GM18498 (cell line): ENCODE results near the gene DRAXIN.

Experiments used
- ATAC-seq: cut with Tn5 transposase; IDR thresholded peaks from one replicate; pipeline ENCODE4 v1.9.1; 2021; ENCODE audit warnings: mild to moderate bottlenecking, moderate library complexity; ENCODE audit not compliant: unreplicated experiment

The DRAXIN gene

DNA sequence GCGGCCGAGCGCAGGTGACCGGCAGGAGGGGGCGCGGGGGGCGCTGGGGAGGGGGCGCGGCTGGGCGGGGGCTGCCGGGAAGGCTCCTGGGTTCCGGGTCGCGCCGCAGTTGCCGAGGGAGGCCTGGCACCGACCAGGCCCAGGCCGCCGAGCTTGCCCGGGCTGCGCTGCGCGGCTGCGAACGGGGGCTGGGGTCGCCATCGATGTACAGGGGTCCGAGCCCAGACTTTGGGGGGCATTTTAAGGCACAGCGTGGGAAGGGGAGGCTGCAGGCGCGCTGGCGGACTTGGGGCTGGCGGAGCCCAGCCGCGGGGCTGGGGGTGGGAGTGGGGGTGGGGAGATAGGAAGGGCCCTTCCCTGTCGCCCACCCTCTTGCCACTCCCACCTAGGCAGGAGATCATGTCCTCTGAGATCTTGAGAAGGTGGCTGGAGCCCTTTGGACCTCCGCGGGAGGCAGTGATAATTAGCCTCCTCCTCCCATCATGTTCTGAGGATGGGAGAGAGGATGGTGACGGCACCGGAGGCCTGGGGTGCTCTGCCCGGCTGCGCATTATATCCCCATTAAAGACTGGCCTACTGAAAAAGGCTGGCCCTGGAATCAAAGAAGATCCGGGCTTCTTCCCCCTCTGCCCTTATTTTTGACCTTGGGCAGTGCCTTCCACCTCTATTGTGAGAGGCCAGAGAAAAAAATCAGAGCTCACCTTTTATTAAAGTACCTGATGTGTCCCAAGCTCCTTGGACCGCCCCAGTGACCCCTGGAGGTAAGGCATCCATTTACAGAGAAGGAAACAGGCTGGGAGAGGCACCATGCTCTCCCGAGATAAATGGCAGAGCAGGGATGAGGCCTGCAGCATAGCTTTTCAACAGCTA lies 36.3 kb upstream of the DRAXIN start:
- peak; percentile 40 for ATAC-seq

- ATAC-seq = no peak
Measured at GRCh38 chr1:11657654-11658053, 33.9 kb upstream of the DRAXIN start.

DNA sequence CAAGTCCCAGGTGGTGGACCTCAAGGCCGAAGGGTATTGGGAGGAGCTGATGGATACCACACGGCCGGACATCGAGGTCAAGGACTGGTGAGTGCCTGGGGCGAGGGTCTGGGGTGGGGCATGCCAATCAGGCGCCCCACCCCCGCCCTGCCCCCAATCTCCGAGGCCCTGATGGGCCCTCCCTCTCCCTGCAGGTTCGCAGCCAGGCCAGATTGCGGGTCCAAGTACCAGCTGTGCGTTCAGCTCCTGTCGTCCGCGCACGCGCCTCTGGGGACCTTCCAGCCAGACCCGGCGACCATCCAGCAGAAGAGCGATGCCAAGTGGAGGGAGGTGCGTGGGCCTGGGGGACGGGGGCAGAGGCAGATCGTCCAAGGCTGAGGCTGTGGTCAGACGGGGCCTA lies 33.0 kb upstream of the DRAXIN start:
- no peak for ATAC-seq

DNA sequence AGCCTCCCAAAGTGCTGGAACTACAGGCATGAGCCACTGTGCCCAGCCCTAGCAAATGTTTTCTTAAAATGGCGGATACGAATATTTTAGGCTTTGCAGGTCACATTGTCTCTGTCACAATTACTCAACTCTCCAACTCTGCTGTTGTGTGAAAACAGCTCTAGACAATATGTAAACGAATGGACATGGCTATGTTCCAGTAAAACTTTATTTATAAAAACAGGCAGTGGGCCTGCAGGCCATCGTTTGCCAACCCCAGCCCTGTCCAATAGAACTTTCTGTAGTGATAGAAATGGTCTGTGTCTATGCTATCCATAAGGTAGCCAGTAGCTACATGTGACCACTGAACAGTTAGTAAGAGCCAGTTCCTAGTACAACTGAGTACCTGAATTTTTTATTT lies 31.8 kb upstream of the DRAXIN start:
- ATAC-seq = no peak

- no peak for ATAC-seq
Measured at GRCh38 chr1:11661103-11661502, 30.4 kb upstream of the DRAXIN start.

- peak; percentile 54 for ATAC-seq
Measured at GRCh38 chr1:11664336-11665065, 27.0 kb upstream of the DRAXIN start.

DNA sequence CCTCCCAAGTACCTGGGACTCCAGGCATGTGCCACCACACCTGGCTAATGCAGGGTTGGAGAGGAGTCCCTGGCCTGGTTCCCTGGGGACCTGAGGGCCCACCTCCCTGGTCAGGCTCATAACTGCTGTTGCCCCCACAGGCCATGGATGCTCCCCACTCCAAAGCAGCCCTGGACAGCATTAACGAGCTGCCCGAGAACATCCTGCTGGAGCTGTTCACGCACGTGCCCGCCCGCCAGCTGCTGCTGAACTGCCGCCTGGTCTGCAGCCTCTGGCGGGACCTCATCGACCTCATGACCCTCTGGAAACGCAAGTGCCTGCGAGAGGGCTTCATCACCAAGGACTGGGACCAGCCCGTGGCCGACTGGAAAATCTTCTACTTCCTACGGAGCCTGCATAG lies 23.0 kb upstream of the DRAXIN start:
- ATAC-seq = no peak

- ATAC-seq = no peak
Measured at GRCh38 chr1:11670747-11671146, 20.8 kb upstream of the DRAXIN start.

GRCh38 chr1:11671205-11671543 lies 20.3 kb upstream of the DRAXIN start:
- ATAC-seq = no peak

DNA sequence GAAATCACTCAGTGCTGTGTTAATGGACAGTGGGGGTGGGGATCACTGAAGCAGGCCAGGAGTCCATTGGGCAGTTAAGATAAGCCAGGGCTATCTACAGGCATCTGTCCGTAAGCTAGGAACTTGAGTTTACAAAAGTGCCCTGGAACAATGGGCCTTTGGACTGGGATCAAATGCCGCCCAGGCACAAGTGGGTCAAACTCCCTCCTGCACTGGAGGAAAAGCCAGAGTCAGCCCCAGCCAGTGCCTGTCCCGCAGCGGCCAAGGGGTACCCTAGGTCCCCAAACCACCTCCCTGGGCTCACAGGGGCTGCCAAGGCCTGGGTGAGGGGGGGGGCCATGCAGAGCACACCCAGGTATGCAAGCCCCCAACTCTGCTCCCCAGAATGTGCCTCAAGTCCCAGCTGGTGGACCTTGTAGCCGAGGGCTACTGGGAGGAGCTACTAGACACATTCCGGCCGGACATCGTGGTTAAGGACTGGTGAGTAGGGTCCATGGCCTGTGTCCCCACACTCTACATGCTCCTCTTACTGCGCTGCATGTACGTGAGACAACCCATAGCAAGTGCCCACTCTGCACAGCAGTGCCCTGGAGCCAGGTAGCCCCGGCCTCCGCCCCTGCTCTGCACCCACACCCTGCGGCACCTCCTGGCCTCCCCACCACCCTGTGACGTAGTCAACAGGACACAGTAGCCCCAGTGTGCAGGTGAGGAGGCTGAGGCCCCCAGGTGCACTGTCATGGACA lies 19.8 kb upstream of the DRAXIN start:
- ATAC-seq = no peak

GRCh38 chr1:11673089-11673769 lies 18.3 kb upstream of the DRAXIN start:
- no peak for ATAC-seq

DNA sequence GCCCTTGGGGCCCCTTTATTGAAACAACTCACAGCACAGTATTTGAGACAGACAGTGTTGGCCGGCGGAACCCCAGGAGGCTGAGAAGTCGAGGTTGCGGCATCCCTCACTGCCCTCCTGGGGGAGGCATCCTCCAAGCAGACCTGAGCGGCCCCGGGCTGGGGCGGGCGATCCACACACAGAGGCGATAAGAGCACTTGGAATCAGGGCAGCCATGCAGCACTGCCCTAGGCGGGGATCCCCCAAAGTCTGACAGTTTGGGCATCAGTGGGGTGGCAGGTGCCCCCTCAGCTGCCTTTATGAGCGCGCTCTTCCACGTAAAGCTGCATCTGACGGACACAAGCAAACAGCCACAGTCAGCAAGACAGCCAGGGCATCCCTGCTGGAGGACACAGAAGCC lies 17.0 kb upstream of the DRAXIN start:
- no peak for ATAC-seq

GRCh38 chr1:11675325-11675724 lies 16.2 kb upstream of the DRAXIN start:
- no peak for ATAC-seq

- no peak for ATAC-seq
Measured at GRCh38 chr1:11676386-11677103, 15.0 kb upstream of the DRAXIN start.

GRCh38 chr1:11678442-11678841 lies 13.1 kb upstream of the DRAXIN start:
- ATAC-seq = no peak

DNA sequence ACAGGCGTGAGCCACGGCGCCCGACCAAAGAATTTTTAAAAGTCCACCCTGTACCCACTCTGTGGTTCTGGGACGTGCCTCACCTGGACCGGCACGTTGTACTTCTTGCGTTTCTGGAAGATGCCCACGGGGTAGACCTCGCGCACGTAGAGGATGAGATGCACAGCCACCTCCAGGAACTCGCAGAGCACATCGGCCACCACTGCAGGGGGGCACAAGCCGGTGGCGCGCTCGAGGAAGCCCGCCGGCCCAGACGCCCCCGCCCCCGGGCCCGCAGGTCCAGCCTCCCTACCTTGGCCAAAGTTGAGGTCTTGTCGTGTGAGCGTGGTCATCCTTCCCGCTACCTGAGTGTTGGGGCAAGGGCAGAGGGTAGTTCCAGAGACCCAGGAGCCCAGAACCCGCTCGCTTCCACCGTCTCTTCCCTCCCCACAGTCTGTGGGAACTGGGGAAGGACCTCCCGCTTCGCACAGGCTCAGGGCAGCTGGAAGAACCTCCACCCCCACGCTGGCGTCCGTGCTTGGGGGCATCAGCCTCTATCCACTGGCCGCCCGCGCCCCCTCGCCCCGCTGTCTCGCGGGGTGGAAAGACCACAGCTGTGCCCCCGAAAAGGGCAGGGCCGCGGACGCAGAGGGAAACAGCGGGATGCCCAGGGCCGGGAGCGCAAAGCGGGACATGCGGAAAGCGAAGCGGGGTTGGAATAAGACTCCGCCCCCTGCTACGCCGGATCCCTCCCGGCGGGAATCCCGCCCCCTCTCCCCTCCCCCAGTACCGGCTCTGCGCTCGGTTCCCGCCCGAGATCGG lies 11.0 kb upstream of the DRAXIN start:
- peak; percentile 26 for ATAC-seq

- ATAC-seq = peak; percentile 86
Measured at GRCh38 chr1:11681071-11681771, 10.3 kb upstream of the DRAXIN start, which contains the start of gene MAD2L2. MAD2L2 (minus strand) TSS chr1:11681148; CDS start chr1:11680601, 547 bp downstream.

- ATAC-seq = no peak
Measured at GRCh38 chr1:11682287-11682771, 9.2 kb upstream of the DRAXIN start.

GRCh38 chr1:11682799-11683198 lies 8.7 kb upstream of the DRAXIN start:
- no peak for ATAC-seq
